Endothelial cell of umbilical vein (primary cell): ENCODE measurements around the gene MRAS. TPM values are rescaled to one million over a fixed set of nuclear protein-coding genes. Genes with fewer than 3 reads are reported as not detected.

ENCODE experiments used
- BruUV-seq: library from RNA; stranded (reverse); fragments of 400-500 nt; replicated peaks from 2 replicates; lab custom pipeline; 2021; lab: Mats Ljungman, UMichigan
- CTCF ChIA-PET: fragments of 300-600, 350-600 bp; sonication (Branson Sonifier 250); formaldehyde crosslinking; loops from one replicate; lab custom pipeline; 2021; ENCODE audit warnings: antibody characterized with exemption, inconsistent platforms; lab: Charles Lee
- POLR2A ChIA-PET: fragments of 300-600, 350-600 bp; sonication (Branson Sonifier 250); formaldehyde crosslinking; loops from one replicate; lab custom pipeline; 2021; ENCODE audit warnings: antibody characterized with exemption, inconsistent platforms; lab: Charles Lee
- DNase-seq: peaks from one replicate; pipeline ENCODE4 v3.0.0-alpha.2; 2011; ENCODE audit warnings: low read depth, low spot score
- FAIRE-seq: peaks from 2 replicates; lab custom pipeline; 2011; peaks lifted over from hg19 to GRCh38; lab: Jason Lieb, UNC
- H2AFZ ChIP-seq: 2 replicates; pipeline ENCODE4 v1.6.0; 2012; ENCODE audit warnings: low read depth, low read length, control low read depth, inconsistent platforms
- H3K27ac ChIP-seq: 2 replicates; pipeline ENCODE4 v1.5.1; 2011; ENCODE audit warnings: low read depth, mild to moderate bottlenecking, control low read depth, low read length, moderate library complexity; ENCODE audit not compliant: insufficient read depth
- H3K27me3 ChIP-seq, 2 experiments: 2 replicates each; pipeline versions ENCODE4 v1.6.0 to v1.6.1; 2011; ENCODE audit warnings: low read length in 2 of 2, mixed read lengths in 1 of 2; ENCODE audit not compliant: control insufficient read depth in 2 of 2, insufficient read depth in 2 of 2
- H3K36me3 ChIP-seq, 2 experiments: 2 replicates in 1 of 2; 3 replicates in 1 of 2; pipeline ENCODE4 v1.5.1; 2011; ENCODE audit warnings: low read length in 2 of 2, mild to moderate bottlenecking in 1 of 2, moderate library complexity in 1 of 2; ENCODE audit not compliant: control insufficient read depth in 2 of 2, insufficient read depth in 2 of 2; ENCODE audit errors: extremely low read depth in 1 of 2
- H3K4me1 ChIP-seq: 3 replicates; pipeline ENCODE4 v1.5.1; 2011; ENCODE audit warnings: mild to moderate bottlenecking, low read length; ENCODE audit not compliant: control insufficient read depth, insufficient read depth; ENCODE audit errors: extremely low read depth
- H3K4me2 ChIP-seq: 2 replicates; pipeline ENCODE4 v1.6.1; 2011; ENCODE audit warnings: low read length, control low read depth, mixed read lengths; ENCODE audit not compliant: insufficient read depth
- H3K4me3 ChIP-seq, 3 experiments: fragments of 200-600 bp in 1 of 3; sonication (generic), shearing (Covaris generic) in 1 of 3; replicated peaks in 1 of 3; 2 replicates each; pipeline ENCODE4 v1.5.1; 2011 to 2016; ENCODE audit warnings: control low read depth in 3 of 3, low read length in 3 of 3, mild to moderate bottlenecking in 2 of 3, inconsistent platforms in 1 of 3, low read depth in 1 of 3, moderate library complexity in 1 of 3; ENCODE audit not compliant: insufficient read depth in 1 of 3
- H3K79me2 ChIP-seq: 2 replicates; pipeline ENCODE4 v1.6.0; 2012; ENCODE audit warnings: low read length, inconsistent platforms; ENCODE audit not compliant: control insufficient read depth, insufficient read depth
- H3K9ac ChIP-seq: replicated peaks from 2 replicates; pipeline ENCODE3; 2011; ENCODE audit warnings: low read length, control low read depth; ENCODE audit not compliant: insufficient read depth; ENCODE audit errors: extremely low read depth
- H3K9me1 ChIP-seq: replicated peaks from 3 replicates; pipeline ENCODE4 v1.6.0; 2011; ENCODE audit warnings: mild to moderate bottlenecking, low read length; ENCODE audit not compliant: control insufficient read depth, insufficient read depth; ENCODE audit errors: extremely low read depth
- H3K9me3 ChIP-seq: replicated peaks from 2 replicates; pipeline ENCODE4 v1.5.1; 2012; ENCODE audit warnings: low read length, inconsistent platforms; ENCODE audit not compliant: control insufficient read depth, insufficient read depth
- H4K20me1 ChIP-seq: replicated peaks from 2 replicates; pipeline ENCODE3; 2011; ENCODE audit warnings: mild to moderate bottlenecking, low read length; ENCODE audit not compliant: control insufficient read depth, insufficient read depth; ENCODE audit errors: extremely low read depth
- EZH2 ChIP-seq: IDR thresholded peaks from 2 replicates; pipeline ENCODE4 v1.6.1; 2012; ENCODE audit warnings: borderline replicate concordance, low read depth, mild to moderate bottlenecking, moderate library complexity, low read length, inconsistent platforms; ENCODE audit not compliant: severe bottlenecking
- FOS ChIP-seq: IDR thresholded peaks from 2 replicates; pipeline ENCODE4 v1.6.1; 2011; ENCODE audit warnings: mild to moderate bottlenecking, low read length, moderate library complexity, borderline replicate concordance; ENCODE audit not compliant: insufficient read depth
- GATA2 ChIP-seq: IDR thresholded peaks from 2 replicates; pipeline ENCODE4 v1.7.0; 2011; ENCODE audit warnings: low read depth, mild to moderate bottlenecking, moderate library complexity, mixed read lengths, low read length; ENCODE audit not compliant: insufficient read length, insufficient read depth
- JUN ChIP-seq: IDR thresholded peaks from 2 replicates; pipeline ENCODE4 v1.6.1; 2011; ENCODE audit warnings: borderline replicate concordance, low read depth; ENCODE audit not compliant: insufficient read length, insufficient read depth
- MYC ChIP-seq: IDR thresholded peaks from one replicate; pipeline ENCODE4 v1.6.1; 2011; ENCODE audit warnings: mild to moderate bottlenecking, low read depth, low read length
- POLR2A ChIP-seq: IDR thresholded peaks from 2 replicates; pipeline ENCODE4 v1.6.1; 2012; ENCODE audit warnings: low read depth, mild to moderate bottlenecking, control low read depth, low read length
- POLR2AphosphoS5 ChIP-seq: IDR thresholded peaks from 2 replicates; pipeline ENCODE4 v1.6.1; 2012; ENCODE audit warnings: low read depth, mild to moderate bottlenecking, control low read depth, low read length, moderate library complexity; ENCODE audit not compliant: insufficient read depth
- dilution Hi-C: fragments of 300-500 bp; cut with MboI; formaldehyde crosslinking; loops from one replicate; pipeline ENCODE4 v1.15.0; 2019; ENCODE audit warnings: low sequenced_read_pairs; ENCODE audit not compliant: extremely low pct_ligation_motif_present
- intact Hi-C: fragments of 100-400 bp; cut with micrococcal nuclease; formaldehyde crosslinking; loops from one replicate; pipeline ENCODE4 v1.10.0; 2022
- polyA plus RNA-seq, 4 experiments: library from polyadenylated mRNA; depleted of rRNA in 3 of 4; stranded (reverse) in 3 of 4; unstranded in 1 of 4; fragments of >200 nt; gene quantifications; 2 replicates each; pipeline versions ENCODE4 v1.2.1 to v1.2.3, GENCODE V29; 2011 to 2012; ENCODE audit warnings: missing spikeins in 1 of 4
- total RNA-seq: library from RNA; stranded (reverse); gene quantifications from 2 replicates; pipeline ENCODE4 v1.2.3, GENCODE V29; 2021
- TF ChIP-seq, protein P1 (sequence below): IDR thresholded peaks from 2 replicates; pipeline ENCODE4 v1.6.1; 2011; ENCODE audit not compliant: insufficient read depth, insufficient read length
- TF ChIP-seq, protein P2 (sequence below), 2 donors: IDR thresholded peaks; 1 replicate in 1 of 2; 2 replicates in 1 of 2; pipeline ENCODE4 v1.5.1; 2011; ENCODE audit warnings: low read length in 2 of 2, mild to moderate bottlenecking in 2 of 2, moderate library complexity in 2 of 2, control low read depth in 1 of 2, inconsistent platforms in 1 of 2, low read depth in 1 of 2; ENCODE audit not compliant: insufficient read depth in 1 of 2; ENCODE audit errors: extremely low read depth in 1 of 2

Gene MRAS
- total and polyA plus RNA-seq, 2 donors (not counting 3 experiments of a cell fraction or from before 2014, with no cell fraction given) = 14.6 to 16.5 TPM

DNA sequence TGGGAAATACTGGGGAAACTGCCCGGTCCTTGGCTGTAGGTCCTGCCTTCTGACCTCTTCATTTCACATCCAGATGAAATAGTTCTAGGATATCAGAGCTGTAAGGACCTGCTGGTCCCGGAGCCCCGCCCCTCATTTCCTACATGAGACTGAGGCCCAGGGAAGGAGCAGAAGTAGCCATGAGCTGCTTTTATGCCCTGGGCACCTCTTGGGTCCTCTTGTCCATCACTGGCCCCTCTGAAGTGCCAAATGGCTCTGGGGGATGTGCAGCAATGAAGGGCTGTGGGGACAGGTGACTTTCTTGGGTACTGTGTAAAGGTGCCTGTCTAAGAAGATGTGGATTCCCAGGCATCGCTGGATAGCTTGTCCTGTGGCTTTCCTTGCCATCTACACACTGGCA, 45.8 kb downstream of the MRAS start:
- FAIRE-seq (no peak), DNase-seq (no peak)
- H4K20me1 ChIP-seq = no peaks in the 10 kb centered on the region
- intact Hi-C loops (no loop called here), dilution Hi-C loops (no loop called here)
- no peaks in the 10 kb centered on the region for H3K27me3 ChIP-seq
- H3K9me3 ChIP-seq = no peaks in the 10 kb centered on the region
- no TSS peak for BruUV-seq
- H3K9ac ChIP-seq = no peak overlapping the region
- no peaks in the 10 kb centered on the region for H3K79me2 ChIP-seq
- no peak overlapping the region for H3K4me3 ChIP-seq
- no peak overlapping the region for H3K4me2 ChIP-seq
- no peak overlapping the region for H2AFZ ChIP-seq
- H3K4me1 ChIP-seq = no peaks in the 10 kb centered on the region
- no peaks in the 10 kb centered on the region for H3K9me1 ChIP-seq
- H3K36me3 ChIP-seq = no peaks in the 10 kb centered on the region
- TF ChIP-seq EZH2 (no peak), JUN (no peak), POLR2AphosphoS5 (no peak), POLR2A (no peak), FOS (no peak), MYC (no peak), GATA2 (no peak)
- TF ChIP-seq, protein P1, sequence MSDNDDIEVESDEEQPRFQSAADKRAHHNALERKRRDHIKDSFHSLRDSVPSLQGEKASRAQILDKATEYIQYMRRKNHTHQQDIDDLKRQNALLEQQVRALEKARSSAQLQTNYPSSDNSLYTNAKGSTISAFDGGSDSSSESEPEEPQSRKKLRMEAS = no peak
- TF ChIP-seq, protein P2, sequence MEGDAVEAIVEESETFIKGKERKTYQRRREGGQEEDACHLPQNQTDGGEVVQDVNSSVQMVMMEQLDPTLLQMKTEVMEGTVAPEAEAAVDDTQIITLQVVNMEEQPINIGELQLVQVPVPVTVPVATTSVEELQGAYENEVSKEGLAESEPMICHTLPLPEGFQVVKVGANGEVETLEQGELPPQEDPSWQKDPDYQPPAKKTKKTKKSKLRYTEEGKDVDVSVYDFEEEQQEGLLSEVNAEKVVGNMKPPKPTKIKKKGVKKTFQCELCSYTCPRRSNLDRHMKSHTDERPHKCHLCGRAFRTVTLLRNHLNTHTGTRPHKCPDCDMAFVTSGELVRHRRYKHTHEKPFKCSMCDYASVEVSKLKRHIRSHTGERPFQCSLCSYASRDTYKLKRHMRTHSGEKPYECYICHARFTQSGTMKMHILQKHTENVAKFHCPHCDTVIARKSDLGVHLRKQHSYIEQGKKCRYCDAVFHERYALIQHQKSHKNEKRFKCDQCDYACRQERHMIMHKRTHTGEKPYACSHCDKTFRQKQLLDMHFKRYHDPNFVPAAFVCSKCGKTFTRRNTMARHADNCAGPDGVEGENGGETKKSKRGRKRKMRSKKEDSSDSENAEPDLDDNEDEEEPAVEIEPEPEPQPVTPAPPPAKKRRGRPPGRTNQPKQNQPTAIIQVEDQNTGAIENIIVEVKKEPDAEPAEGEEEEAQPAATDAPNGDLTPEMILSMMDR (IDR thresholded peaks at IDR 0.05; ENCODE audit: extremely low read depth in 1 of 2, insufficient read depth in 1 of 2, low read depth in 1 of 2, low read length in 2 of 2) = no peak
- ChIA-PET POLR2A (no interaction called here), CTCF (interaction anchor here (0.6 kb wide), 1 partner anchor 542 kb away, joined by 3 read pairs; no protein-coding TSS in a partner anchor)
- no peak overlapping the region for H3K27ac ChIP-seq
